RWPE2 (cell line): ENCODE measurements around the gene PTPN3.

Experiments
- ATAC-seq: fragments of 200-7000 bp; cut with Tn5 transposase; 3 replicates; pipeline ENCODE4 v1.9.1; 2021; ENCODE audit warnings: low read depth
- DNase-seq: peaks from one replicate; pipeline ENCODE4 v3.0.0-alpha.2; 2020; ENCODE audit warnings: low spot score
- H3K27ac ChIP-seq: fragments of 450-650 bp; 2 replicates; pipeline ENCODE4 v1.5.1; 2017; ENCODE audit warnings: mild to moderate bottlenecking; ENCODE audit not compliant: poor library complexity, severe bottlenecking
- H3K27me3 ChIP-seq: fragments of 250-450 bp; sonication (Bioruptor Pico); 2 replicates; pipeline ENCODE4 v1.5.1; 2021; ENCODE audit warnings: mild to moderate bottlenecking, moderate library complexity; ENCODE audit not compliant: insufficient read depth, poor library complexity, severe bottlenecking
- H3K36me3 ChIP-seq: fragments of 250-450 bp; sonication (Bioruptor Pico); 2 replicates; pipeline ENCODE4 v1.5.1; 2020; ENCODE audit warnings: low read depth, mild to moderate bottlenecking, moderate library complexity
- H3K4me1 ChIP-seq: fragments of 250-450 bp; sonication (Bioruptor Pico); 2 replicates; pipeline ENCODE4 v1.5.1; 2021; ENCODE audit warnings: mild to moderate bottlenecking, moderate library complexity; ENCODE audit not compliant: insufficient read depth, poor library complexity, severe bottlenecking
- H3K4me3 ChIP-seq: fragments of 250-450 bp; sonication (Bioruptor Pico); 2 replicates; pipeline ENCODE4 v1.5.1; 2021; ENCODE audit warnings: mild to moderate bottlenecking, moderate library complexity; ENCODE audit not compliant: severe bottlenecking
- H3K9me3 ChIP-seq: fragments of 250-450 bp; sonication (Bioruptor Pico); 2 replicates; pipeline ENCODE4 v1.5.1; 2021; ENCODE audit warnings: mild to moderate bottlenecking, moderate library complexity; ENCODE audit not compliant: severe bottlenecking
- CTCF ChIP-seq: fragments of 450-650 bp; IDR thresholded peaks from one replicate; pipeline ENCODE4 v1.5.1; 2017; ENCODE audit warnings: mild to moderate bottlenecking, moderate library complexity; ENCODE audit not compliant: poor library complexity, severe bottlenecking

The PTPN3 gene

GRCh38 chr9:109478665-109479380 is 19.3 kb downstream of the PTPN3 start:
- Histone ChIP-seq H3K9me3 (no peaks in the 10 kb centered on the region), H3K27me3 (no peaks in the 10 kb centered on the region), H3K4me3 (no peak overlapping the region), H3K27ac (peak overlapping the region; percentile 54), H3K4me1 (peaks cover 38% of the 10 kb centered on the region), H3K36me3 (peaks cover 25% of the 10 kb centered on the region)
- no peak for TF ChIP-seq CTCF
- ATAC-seq (no peak), DNase-seq (no peak)

GRCh38 chr9:109478051-109478563 is 20.0 kb downstream of the PTPN3 start:
- Histone ChIP-seq H3K4me3 (no peak overlapping the region), H3K27ac (peak overlapping the region; percentile 54), H3K4me1 (peaks cover 38% of the 10 kb centered on the region), H3K27me3 (no peaks in the 10 kb centered on the region), H3K36me3 (peaks cover 25% of the 10 kb centered on the region), H3K9me3 (no peaks in the 10 kb centered on the region)
- TF ChIP-seq CTCF, result no peak
- DNase-seq, result no peak
- ATAC-seq, result no peak

GRCh38 chr9:109477258-109478050 is 20.7 kb downstream of the PTPN3 start:
- Histone ChIP-seq H3K36me3 (peaks cover 25% of the 10 kb centered on the region), H3K27me3 (no peaks in the 10 kb centered on the region), H3K4me1 (peaks cover 40% of the 10 kb centered on the region), H3K4me3 (no peak overlapping the region), H3K27ac (peak overlapping the region; percentile 54), H3K9me3 (no peaks in the 10 kb centered on the region)
- DNase-seq (peak; percentile 77), ATAC-seq (peak; percentile 76)
- no peak for TF ChIP-seq CTCF

GRCh38 chr9:109476642-109477257 is 21.4 kb downstream of the PTPN3 start:
- Histone ChIP-seq H3K27ac (peak overlapping the region; percentile 54), H3K9me3 (no peaks in the 10 kb centered on the region), H3K27me3 (no peaks in the 10 kb centered on the region), H3K36me3 (peaks cover 21% of the 10 kb centered on the region), H3K4me1 (peaks cover 45% of the 10 kb centered on the region), H3K4me3 (no peak overlapping the region)
- DNase-seq (no peak), ATAC-seq (peak; percentile 79)
- no peak for TF ChIP-seq CTCF
